Measurements from ENCODE around the gene CDC16.
"Not testable (repeated sequence)": the region's sequence is repeated elsewhere in the genome, so short reads cannot be mapped to it uniquely, and the experiment has no call there.

The CDC16 gene

DNA sequence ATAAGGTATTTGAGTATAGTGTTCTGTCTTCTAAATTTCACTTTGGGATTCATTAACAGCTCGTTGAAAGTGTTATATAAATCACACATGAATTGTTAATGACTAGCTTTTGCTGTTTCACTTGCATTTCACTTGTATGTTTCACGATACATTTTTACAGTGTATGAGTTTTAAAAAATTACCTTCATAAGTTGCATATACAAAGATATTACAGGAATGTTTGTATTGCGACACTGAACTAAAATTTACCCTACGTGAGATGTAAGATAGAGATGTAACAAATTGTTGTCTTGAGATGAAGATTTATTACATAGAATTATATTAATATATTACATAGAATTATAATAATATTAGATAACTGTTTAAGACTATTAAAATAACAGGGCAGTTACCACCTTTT, 1.5 kb downstream of the CDC16 start:
- H3K27ac Mint-ChIP-seq, result no peak overlapping the region
- H3K27me3 Mint-ChIP-seq, result peaks cover 0 to 9% of the 10 kb centered on the region in 2 donors
- H3K4me3 Mint-ChIP-seq, result peak overlapping the region; percentile 86 to 95
- H3K4me1 Mint-ChIP-seq, result peaks cover 14 to 25% of the 10 kb centered on the region in 2 donors
- peaks cover 10 to 18% of the 10 kb centered on the region in 2 donors for H3K36me3 Mint-ChIP-seq
- ATAC-seq (replicated peaks) (no peak), DNase-seq (no peak)
- peaks cover 6 to 7% of the 10 kb centered on the region in 2 donors for H3K9me3 Mint-ChIP-seq

DNA sequence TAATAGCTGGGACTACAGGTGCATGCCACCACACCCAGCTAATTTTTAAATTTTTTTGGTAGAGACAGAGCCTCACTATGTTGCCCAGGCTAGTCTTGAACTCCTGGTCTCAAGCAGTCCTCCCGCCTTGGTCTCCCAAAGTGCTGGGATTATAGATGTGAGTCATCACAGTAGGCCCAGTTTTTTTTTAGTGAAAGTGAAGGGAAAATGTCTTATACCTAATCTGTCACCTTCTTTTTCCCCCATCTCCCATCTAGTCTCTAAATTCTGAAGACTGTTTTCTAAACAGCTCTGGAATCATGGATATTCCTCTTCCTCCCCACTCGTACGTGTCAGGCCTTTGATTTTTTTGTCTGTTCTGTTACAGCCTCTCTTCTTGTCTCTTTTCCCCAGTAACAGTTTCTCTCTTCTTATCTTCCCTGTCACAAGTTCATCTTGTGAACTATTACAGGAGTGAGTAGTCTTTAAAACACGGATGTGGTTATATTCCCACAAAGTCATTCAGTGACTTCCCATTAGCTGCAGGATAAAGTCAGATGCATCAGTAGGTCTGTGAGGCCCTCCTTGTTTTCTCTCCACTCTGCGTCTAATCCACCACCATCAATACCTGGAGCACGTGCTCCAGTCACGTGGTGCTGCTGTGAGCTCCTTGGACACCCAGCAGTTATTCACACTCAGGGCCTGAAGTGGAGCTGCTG, 2.9 kb downstream of the CDC16 start:
- Mint-ChIP-seq H3K9me3 (peaks cover 6 to 7% of the 10 kb centered on the region in 2 donors), H3K36me3 (peaks cover 15 to 25% of the 10 kb centered on the region in 2 donors), H3K27ac (peak overlapping the region; percentile 43), H3K27me3 (no peaks in the 10 kb centered on the region), H3K4me3 (no peak overlapping the region), H3K4me1 (peaks cover 14 to 17% of the 10 kb centered on the region in 2 donors)
- no peak for ATAC-seq (replicated peaks)
- DNase-seq, result no peak

DNA sequence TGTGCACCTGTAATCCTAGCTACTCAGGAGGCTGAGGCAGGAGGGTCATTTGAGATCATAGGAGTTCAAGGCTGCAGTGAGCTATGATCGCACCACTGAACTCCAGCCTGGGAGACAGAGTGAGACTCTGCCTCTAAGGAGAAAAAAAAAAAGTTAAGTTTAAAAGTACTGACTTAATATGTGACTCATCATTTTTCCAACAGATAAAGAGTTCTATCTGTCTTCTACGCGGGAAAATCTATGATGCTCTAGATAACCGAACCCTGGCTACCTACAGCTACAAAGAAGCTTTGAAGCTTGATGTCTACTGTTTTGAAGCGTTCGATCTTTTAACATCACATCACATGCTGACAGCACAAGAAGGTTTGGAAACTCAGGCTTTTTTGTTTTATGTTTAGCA, 7.2 kb downstream of the CDC16 start:
- H3K36me3 Mint-ChIP-seq, result peaks cover 20 to 29% of the 10 kb centered on the region in 2 donors
- ATAC-seq (replicated peaks), result no peak

DNA sequence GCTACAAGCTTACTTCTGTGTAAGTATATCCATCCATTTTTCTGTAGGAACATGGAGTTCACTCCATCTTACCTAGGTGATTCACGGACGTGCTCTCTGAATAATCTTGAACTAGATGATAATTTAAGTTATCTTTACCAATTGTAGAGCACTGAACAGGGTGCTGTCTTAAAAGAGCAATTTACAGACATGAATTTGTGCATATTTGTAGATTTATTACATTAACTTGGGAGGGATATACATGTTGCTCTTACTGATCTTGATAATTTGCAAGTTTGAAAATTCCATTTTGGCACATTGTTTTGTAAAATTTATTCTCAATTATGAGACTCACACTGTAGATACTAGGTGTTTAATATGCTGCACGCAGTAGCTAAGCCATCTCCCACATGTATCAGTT, 9.3 kb downstream of the CDC16 start:
- Mint-ChIP-seq H3K27ac (no peak overlapping the region), H3K36me3 (peaks cover 21 to 32% of the 10 kb centered on the region in 2 donors), H3K9me3 (no peaks in the 10 kb centered on the region), H3K27me3 (no peaks in the 10 kb centered on the region), H3K4me1 (peaks cover 0 to 1% of the 10 kb centered on the region in 2 donors), H3K4me3 (no peak overlapping the region)
- ATAC-seq (replicated peaks) (no peak), DNase-seq (no peak)

More for the DNA sequence above, 7.2 kb downstream of the CDC16 start:
- H3K4me1 Mint-ChIP-seq, result peaks cover 0 to 5% of the 10 kb centered on the region in 2 donors
- no peak overlapping the region for H3K4me3 Mint-ChIP-seq
- H3K27me3 Mint-ChIP-seq, result no peaks in the 10 kb centered on the region
- DNase-seq, result no peak
- no peak overlapping the region for H3K27ac Mint-ChIP-seq
- no peaks in the 10 kb centered on the region for H3K9me3 Mint-ChIP-seq

DNA sequence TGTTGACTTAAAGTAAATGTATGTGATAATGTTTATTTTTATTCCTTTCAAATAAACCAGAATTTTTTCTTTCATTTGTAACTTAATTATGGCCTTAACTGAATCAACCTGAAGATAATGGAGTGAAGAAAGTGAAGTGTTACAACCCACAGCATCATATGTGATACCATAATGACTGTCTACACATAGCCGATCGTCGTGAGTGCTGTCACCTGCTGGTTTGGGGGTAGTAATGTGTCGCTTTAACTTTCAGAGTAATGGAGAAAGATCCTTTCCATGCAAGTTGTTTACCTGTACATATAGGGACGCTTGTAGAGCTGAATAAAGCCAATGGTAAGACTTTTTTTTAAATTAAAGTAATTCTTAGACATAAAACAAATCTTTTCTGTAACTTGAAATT, 9.9 kb downstream of the CDC16 start:
- DNase-seq (no peak), ATAC-seq (replicated peaks) (no peak)
- peaks cover 0 to 1% of the 10 kb centered on the region in 2 donors for H3K4me1 Mint-ChIP-seq
- H3K9me3 Mint-ChIP-seq, result no peaks in the 10 kb centered on the region
- no peaks in the 10 kb centered on the region for H3K27me3 Mint-ChIP-seq
- H3K36me3 Mint-ChIP-seq, result peaks cover 21 to 28% of the 10 kb centered on the region in 2 donors
- no peak overlapping the region for H3K4me3 Mint-ChIP-seq
- H3K27ac Mint-ChIP-seq, result no peak overlapping the region

DNA sequence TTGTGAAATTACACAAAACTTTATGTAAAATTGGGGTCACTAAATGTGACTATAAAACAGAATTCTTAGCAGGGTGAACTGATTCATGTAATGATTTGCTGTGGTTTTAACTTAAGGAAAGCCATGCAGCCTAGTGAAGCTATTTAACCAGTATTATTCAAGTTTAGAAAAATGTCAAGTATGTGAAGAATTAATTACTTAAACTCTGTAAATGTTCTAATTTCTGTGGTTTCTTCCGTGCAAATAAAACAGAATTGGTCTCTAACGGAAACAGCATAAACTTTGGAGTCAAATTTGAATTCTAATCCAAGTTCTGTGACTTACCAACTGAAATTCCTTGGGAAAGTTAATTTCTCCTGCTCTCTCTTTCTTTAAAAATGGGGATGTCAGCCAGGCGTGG, 13.3 kb downstream of the CDC16 start:
- no peak for DNase-seq
- Mint-ChIP-seq H3K4me1 (peaks cover 0 to 1% of the 10 kb centered on the region in 2 donors), H3K4me3 (no peak overlapping the region), H3K9me3 (no peaks in the 10 kb centered on the region), H3K27me3 (no peaks in the 10 kb centered on the region), H3K27ac (no peak overlapping the region), H3K36me3 (peaks cover 18 to 27% of the 10 kb centered on the region in 2 donors)
- no peak for ATAC-seq (replicated peaks)

DNA sequence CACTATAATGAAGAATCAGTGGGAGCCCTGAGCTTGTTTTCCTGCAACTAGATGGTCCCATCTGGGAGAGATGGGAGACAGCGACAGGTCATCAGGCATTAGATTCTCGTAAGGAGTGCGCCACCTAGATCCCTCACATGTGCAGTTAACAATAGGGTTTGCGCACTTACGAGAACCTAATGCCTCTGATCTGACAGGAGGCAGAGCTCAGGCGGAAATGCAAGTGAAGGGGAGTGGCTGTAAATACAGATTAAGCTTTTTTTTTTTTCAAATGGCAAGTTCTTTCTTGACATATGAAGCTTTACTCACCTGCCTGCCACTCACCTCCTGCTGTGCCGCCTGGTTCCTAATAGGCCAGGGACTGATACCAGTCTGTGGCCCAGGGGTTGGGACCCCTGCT, 14.4 kb downstream of the CDC16 start:
- Mint-ChIP-seq H3K27ac (no peak overlapping the region), H3K4me3 (no peak overlapping the region), H3K36me3 (peaks cover 23 to 36% of the 10 kb centered on the region in 2 donors), H3K4me1 (peaks cover 0 to 1% of the 10 kb centered on the region in 2 donors), H3K9me3 (no peaks in the 10 kb centered on the region), H3K27me3 (no peaks in the 10 kb centered on the region)
- no peak for DNase-seq
- no peak for ATAC-seq (replicated peaks)

DNA sequence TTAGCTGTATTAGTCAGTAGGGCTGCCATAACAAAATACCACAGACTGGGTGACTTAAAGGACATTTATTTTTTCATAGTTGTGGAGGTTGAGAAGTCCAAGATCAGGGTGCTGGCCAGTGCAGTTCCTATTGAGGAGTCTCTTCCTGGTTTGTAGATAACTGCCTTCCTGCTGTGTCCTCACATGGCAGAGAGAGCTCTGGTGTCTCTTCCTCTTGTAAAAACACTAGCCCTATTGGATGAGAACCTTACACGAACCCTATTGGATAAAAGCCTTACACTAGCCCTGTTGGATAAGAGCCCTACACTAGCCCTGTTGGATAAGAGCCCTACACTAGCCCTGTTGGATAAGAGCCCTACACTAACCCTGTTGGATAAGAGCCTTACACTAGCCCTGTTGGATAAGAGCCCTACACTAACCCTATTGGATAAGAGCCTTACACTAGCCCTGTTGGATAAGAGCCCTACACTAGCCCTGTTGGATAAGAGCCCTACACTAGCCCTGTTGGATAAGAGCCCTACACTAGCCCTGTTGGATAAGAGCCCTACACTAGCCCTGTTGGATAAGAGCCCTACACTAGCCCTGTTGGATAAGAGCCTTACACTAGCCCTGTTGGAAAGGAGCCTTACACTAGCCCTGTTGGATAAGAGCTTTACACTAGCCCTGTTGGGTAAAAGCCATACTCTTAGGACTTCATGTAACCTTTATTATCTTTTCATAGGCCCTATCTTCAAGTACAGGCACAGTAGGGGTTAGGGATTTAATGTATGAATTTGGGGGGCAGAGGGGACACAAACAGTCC, 17.1 kb downstream of the CDC16 start:
- H3K4me3 Mint-ChIP-seq; H3K9me3 Mint-ChIP-seq; DNase-seq; ATAC-seq (replicated peaks); H3K27ac Mint-ChIP-seq; H3K27me3 Mint-ChIP-seq: not testable (repeated sequence)
- H3K4me1 Mint-ChIP-seq, result peaks cover 4 to 11% of the 10 kb centered on the region in 2 donors
- peaks cover 38 to 51% of the 10 kb centered on the region in 2 donors for H3K36me3 Mint-ChIP-seq

DNA sequence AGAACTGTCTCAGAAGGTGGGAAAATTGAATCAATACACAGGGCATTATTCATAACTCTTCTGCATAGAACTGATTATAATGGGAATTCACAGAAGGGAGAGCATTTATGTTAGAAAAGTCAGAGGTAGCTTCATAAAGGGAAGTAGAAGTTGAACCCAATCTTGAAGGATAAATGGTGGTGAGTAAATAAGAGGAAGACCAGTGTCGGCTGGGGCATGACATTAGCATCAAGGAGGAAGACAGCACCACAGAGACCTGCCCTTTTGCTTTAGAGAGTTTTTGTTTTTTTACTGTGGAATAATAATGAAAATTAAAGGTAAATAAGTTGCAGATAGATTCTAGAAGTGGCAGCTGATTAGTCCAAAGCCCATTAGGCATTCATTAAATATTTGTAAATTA, 21.9 kb downstream of the CDC16 start:
- Mint-ChIP-seq H3K36me3 (peaks cover 43 to 56% of the 10 kb centered on the region in 2 donors), H3K9me3 (no peaks in the 10 kb centered on the region), H3K27ac (peak overlapping the region; percentile 4), H3K4me3 (no peak overlapping the region), H3K4me1 (peaks cover 22 to 33% of the 10 kb centered on the region in 2 donors), H3K27me3 (no peaks in the 10 kb centered on the region)
- no peak for DNase-seq
- peak; percentile 24 to 28 for ATAC-seq (replicated peaks)

DNA sequence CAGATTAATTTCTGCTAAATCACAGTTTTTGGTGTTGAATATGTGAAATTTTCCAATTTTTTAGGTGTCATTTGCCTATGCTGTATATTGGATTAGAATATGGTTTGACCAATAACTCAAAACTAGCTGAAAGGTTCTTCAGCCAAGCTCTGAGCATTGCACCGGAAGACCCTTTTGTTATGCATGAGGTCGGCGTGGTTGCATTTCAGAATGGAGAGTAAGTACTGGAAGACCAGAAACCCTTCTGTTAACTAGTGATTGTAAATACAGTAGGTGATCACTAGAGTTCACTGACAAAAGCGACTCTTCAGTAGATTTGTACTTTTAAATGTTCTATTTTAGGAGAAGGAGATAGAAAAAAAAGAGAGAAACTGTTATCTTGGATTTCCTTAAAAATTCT, 22.3 kb downstream of the CDC16 start:
- H3K27me3 Mint-ChIP-seq, result no peaks in the 10 kb centered on the region
- H3K4me3 Mint-ChIP-seq, result no peak overlapping the region
- H3K9me3 Mint-ChIP-seq, result no peaks in the 10 kb centered on the region
- no peak for DNase-seq
- ATAC-seq (replicated peaks), result no peak
- peaks cover 24 to 36% of the 10 kb centered on the region in 2 donors for H3K4me1 Mint-ChIP-seq
- H3K27ac Mint-ChIP-seq, result no peak overlapping the region
- H3K36me3 Mint-ChIP-seq, result peaks cover 45 to 58% of the 10 kb centered on the region in 2 donors

DNA sequence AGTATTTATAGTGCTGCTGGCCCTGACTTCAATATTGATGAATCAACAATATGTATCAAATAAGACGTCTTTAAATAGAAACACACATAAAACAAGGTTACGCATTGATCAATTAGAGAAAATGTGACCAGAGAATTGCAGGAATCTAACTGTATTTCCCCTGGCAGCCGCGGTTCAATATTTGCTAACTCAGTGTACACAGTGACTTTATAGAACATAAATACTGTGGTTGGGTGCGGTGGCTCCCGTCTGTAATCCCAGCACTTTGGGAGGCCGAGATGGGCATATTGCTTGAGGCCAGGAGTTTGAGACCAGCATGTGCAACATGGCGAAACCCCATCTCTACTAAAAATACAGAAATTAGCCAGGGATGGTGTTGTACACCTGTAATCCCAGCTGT, 23.9 kb downstream of the CDC16 start:
- Mint-ChIP-seq H3K9me3 (no peaks in the 10 kb centered on the region), H3K4me1 (peaks cover 32 to 51% of the 10 kb centered on the region in 2 donors), H3K36me3 (peaks cover 49 to 65% of the 10 kb centered on the region in 2 donors), H3K27me3 (no peaks in the 10 kb centered on the region), H3K27ac (no peak overlapping the region), H3K4me3 (no peak overlapping the region)
- no peak for ATAC-seq (replicated peaks)
- DNase-seq, result no peak

DNA sequence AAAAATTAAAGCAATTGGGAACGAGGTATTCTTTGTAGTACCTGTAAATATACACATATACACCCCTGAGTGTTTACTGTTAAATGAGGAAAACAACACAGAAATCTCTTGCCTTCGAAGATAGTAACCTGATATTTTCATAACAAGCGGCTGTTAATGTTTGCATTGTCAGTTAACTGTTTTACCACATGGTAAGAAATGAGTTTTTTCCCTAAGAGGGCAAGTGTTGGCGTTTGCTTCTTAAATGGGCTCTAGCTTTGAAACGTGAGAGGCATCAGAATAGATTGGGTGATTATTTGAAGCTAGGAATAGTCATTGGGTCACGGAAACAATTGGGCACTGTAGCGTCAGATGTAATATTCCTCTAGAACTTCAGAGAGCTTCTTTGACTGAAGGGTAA, 24.7 kb downstream of the CDC16 start:
- H3K36me3 Mint-ChIP-seq, result peaks cover 47 to 61% of the 10 kb centered on the region in 2 donors
- no peak overlapping the region for H3K27ac Mint-ChIP-seq
- H3K27me3 Mint-ChIP-seq, result no peaks in the 10 kb centered on the region
- no peaks in the 10 kb centered on the region for H3K9me3 Mint-ChIP-seq
- ATAC-seq (replicated peaks) (no peak), DNase-seq (no peak)
- H3K4me1 Mint-ChIP-seq, result peaks cover 34 to 55% of the 10 kb centered on the region in 2 donors
- no peak overlapping the region for H3K4me3 Mint-ChIP-seq

DNA sequence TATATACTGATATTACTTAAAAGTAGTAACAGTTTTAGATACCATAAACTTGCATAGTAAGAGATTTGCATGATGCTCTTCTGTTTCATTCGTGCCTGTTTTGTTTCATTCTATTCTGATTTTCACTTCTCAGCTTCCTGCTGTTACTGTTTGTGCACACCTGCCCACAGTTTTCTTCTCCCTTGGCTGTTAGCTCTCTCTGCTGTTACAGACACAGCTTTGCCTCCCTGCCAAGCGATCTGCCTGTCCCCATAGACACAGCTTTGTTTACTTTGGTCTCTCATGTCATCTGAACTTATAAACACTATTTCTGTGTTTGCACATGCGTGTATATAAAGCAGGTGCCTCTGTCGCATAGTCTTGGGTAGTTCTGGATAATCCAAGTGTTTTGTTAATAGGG, 25.3 kb downstream of the CDC16 start:
- Mint-ChIP-seq H3K9me3 (no peaks in the 10 kb centered on the region), H3K4me3 (no peak overlapping the region), H3K4me1 (peaks cover 34 to 50% of the 10 kb centered on the region in 2 donors), H3K36me3 (peaks cover 41 to 58% of the 10 kb centered on the region in 2 donors), H3K27me3 (no peaks in the 10 kb centered on the region), H3K27ac (peak overlapping the region; percentile 91)
- no peak for DNase-seq
- ATAC-seq (replicated peaks), result peak; percentile 28 to 52

DNA sequence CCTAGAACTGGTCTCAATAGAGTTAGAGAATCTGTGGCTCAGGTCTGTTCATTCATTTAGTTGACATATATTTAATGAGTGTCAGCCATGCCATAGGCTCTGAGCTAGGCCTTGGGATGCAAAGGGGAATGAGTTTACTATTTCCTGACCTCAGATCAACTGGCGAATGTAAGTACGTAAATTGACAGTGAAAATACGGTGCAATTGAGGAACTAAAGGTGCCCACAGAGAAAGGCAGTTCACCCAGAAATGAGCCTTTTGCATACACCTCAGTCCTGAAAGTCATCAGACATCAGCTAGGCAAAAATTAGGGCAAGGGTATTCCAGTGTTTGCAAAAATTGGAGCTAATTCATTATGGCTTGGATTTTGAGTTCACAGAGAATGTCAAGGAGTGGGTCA, 26.1 kb downstream of the CDC16 start:
- ATAC-seq (replicated peaks), result peak; percentile 74 to 79
- Mint-ChIP-seq H3K9me3 (no peaks in the 10 kb centered on the region), H3K4me1 (peaks cover 34 to 50% of the 10 kb centered on the region in 2 donors), H3K36me3 (peaks cover 35 to 59% of the 10 kb centered on the region in 2 donors), H3K27me3 (no peaks in the 10 kb centered on the region), H3K4me3 (peak overlapping the region; percentile 37 to 66), H3K27ac (peak overlapping the region; percentile 91)
- no peak for DNase-seq
